ENCODE results near the gene GPR22.

The GPR22 gene

GRCh38 chr7:107480932-107481331 lies 11.1 kb downstream of the GPR22 start:
- DNase-seq, result no peak

DNA sequence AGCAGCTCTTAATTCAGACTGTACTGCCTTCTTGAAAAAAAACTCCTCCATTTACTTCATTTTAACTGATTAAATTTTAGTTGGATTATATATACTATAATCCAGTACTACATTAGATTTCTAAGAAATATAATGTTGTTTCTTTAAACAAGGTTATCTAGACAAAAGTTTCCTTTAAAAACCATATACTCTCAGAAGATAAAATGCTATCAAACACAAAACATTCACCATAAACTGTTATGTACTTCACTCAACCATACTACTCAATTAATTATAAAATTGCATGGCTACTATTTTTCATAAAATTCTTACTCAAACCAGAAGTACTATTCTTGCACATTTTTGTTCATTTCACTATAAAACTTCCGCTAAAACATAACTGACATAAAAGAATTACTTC lies 12.7 kb downstream of the GPR22 start:
- no peak for DNase-seq

DNA sequence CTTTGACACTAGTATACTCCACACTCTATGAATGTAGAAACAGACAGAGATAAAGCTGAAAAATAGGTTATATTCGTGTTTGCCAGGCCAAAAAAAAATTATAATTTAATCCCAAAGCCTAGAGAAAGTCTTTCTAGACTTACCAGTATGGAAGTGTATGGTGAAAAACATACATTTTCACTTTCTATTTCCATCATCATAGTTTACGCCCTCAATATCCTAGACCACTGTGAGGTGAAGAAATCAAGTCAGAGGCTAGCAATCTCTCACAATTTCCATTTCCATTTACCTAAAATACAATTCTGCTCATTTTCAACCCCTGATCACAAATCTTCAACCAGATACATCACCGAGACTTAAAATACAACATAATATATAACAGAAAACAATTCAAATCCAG lies 16.2 kb downstream of the GPR22 start:
- DNase-seq, result no peak

GRCh38 chr7:107492875-107493274 lies 23.0 kb downstream of the GPR22 start:
- DNase-seq, result no peak

GRCh38 chr7:107494315-107494751 lies 24.5 kb downstream of the GPR22 start:
- peak; percentile 1 for DNase-seq

DNA sequence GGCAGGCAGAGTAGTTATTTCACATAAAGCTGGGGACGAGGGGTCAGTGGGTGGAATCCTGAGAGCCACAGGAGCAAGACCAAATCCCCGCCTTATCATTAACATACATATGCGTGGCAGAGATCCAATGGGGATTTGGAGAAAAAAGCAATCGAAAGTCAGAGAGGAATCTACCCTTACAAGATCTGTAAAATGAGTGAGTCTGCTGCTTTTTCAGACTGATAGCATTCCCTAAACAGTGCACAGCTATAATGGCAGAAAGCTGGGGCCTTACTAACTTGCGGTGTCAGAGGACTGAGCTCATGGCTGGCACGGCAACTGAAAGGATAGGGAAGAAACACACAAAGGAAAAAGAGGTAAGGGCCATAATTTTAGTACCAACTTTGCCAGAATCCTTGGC lies 25.0 kb downstream of the GPR22 start:
- DNase-seq, result no peak

DNA sequence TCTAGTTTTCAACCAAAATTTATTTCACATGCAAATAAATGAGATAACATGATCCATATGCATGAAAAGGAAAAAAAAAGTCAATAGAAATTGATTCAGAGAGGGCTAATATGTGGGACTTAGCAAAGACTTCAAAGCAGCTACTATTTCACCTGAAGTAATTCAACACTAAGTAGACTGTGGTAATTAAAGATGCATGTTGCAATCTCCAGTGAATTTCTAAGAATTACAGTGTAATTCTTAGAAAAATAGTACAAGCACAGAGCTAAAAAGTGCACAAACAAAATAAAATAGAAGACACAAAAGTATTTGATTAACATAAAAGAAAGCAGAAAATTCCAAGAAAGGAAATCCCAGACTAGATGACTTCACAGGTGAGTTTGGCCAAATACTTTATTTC lies 25.7 kb downstream of the GPR22 start:
- DNase-seq, result no peak

DNA sequence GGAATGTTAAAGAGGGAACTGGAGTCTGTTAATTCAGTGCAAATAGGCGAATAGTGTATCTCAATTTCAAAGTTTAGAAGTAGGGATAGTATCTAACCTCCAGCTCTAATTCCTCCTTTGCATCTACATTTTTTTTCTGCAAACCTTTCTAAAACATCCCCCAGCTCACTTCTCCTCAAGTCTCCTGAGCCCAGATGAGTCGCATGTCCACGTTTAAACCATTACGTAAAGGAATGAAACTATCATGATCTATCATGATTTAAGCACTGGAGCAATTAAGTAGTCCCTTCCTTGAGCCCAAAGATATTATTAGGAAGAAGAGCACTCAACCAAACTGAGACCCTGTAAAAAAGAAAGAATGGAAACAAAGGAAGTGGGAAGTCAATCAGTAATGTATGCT lies 29.9 kb downstream of the GPR22 start:
- no peak for DNase-seq

DNA sequence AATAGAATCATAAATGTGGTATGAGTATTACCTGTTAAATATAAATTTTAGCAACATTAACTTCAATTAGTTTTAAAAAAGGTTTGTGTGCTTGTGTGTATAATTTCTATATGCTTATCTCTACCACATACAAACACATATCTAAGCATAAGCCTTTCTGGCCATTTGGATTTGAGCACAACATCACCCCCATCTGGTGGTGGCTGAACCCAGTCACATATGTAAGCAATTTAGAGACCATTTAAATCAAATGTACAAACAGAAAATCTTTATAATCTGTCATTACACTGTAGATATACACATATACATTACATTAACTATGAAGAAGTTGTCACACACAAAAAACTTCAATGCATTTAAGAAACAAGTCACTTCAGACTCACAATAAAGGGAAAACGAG lies 31.7 kb downstream of the GPR22 start:
- DNase-seq, result peak; percentile 29

- DNase-seq, result no peak
Observed at GRCh38 chr7:107502154-107502553, 32.3 kb downstream of the GPR22 start.

- no peak for DNase-seq
Observed at GRCh38 chr7:107502797-107503196, 32.9 kb downstream of the GPR22 start.

DNA sequence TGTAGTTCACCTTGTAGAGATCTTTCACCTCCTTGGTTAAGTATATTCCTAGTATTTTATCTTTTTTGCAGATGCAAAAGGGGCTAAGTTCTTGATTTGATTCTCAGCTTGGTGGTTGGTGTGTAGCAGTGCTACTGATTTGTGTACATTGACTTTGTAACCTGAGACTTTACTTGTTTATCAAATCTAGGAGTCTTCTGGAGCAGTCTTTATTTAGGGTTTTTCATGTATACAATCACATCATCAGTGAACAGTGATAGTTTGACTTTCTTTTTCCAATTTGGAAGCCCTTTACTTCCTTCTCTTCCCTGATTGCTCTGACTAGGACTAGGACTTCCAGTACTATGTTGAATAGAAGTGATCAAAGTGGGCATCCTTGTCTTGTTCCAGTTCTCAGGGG lies 33.8 kb downstream of the GPR22 start:
- no peak for DNase-seq

DNA sequence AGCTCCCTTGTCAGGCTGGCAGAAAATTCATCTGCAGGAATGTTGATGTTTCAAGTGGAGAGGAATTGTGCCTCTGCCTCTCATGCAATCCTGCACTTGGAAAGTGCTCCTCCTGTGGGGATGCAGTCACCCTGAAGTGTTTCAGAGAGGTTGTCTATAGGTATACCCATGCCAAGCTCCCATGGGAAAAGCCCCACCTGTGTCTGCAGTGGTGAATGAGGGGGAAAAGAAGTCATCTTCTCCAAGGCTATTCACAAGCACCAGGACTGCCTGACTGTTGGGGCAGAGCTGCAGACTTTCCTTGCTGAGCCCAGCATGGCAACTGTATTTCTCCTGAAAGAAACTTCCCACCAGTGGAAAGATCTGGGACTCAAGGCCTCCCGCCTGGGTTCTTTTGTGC lies 35.5 kb downstream of the GPR22 start:
- DNase-seq, result no peak

DNA sequence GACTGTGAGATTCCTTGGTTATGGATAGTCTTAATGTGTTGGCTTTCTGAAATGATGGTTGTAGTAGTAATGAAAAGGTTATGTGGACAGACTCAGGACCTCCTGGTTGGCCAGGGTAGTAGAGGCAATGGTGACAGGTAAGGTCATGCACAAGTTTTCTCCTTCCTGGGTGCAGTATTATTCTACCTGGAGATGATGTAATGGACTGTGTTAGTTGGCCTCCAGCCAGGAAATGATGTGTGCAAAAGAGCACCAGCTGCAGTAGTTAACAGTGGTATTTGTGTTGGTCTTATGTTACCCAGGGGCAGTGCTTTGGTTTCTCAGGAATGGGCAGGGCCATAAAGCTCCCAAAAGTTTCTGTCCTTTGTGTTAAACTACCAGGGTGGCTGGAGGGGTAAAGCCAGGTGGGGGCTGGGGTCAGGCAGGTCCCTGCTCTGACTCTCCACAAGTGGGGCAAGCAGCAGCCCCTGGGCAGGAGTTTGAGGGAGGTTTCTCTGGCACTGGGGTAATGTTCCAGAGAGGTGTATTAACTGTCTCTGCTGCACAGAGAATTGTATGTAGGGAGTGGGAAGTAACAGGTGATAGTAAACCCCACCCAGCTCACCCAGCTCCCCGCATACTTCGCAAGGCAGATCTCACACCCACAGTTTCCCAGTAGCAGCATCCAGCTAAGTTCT lies 36.3 kb downstream of the GPR22 start:
- peak; percentile 80 for DNase-seq

- peak; percentile 18 for DNase-seq
Observed at GRCh38 chr7:107506674-107507339, 37.0 kb downstream of the GPR22 start.

All from COR-L47 (cell line).